ENCODE results near the gene BTNL9. TPM values are rescaled to one million over a fixed set of nuclear protein-coding genes. Genes with fewer than 3 reads are reported as not detected.

Gene BTNL9
- polyA plus RNA-seq, 1 of the 3 experiments (the other 2 are of a cell fraction), result not detected

DNA sequence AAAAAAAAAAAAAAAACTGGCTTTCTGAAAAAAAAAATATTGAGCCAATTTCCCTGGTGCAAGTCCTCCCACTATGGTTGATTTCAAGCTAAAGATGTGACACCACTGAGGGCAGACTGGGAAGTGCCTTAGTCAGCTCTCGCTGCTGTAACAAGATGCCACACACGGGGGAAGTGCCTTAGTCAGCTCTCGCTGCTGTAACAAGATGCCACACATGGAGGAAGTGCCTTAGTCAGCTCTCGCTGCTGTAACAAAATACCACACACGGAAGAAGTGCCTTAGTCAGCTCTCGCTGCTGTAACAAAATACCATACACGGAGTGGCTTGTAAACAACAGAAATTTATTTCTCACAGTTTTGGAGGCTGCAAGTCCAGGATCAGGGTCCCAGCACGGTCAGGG is 23.4 kb downstream of the BTNL9 start:
- ChIA-PET CTCF (no interaction called here), POLR2A (no interaction called here)
- H3K27ac ChIP-seq (ENCODE audit: low read depth in 2 of 2, low read length in 1 of 2), result no peak overlapping the region
- TF ChIP-seq TCF12 (IDR thresholded peaks at IDR 0.05) (no peak), MXI1 (IDR thresholded peaks at IDR 0.05; ENCODE audit: low read depth, low read length) (no peak), RXRA (IDR thresholded peaks at IDR 0.05; ENCODE audit: borderline replicate concordance, low read depth) (no peak), TAF1 (IDR thresholded peaks at IDR 0.05; ENCODE audit: borderline replicate concordance, low read depth, low read length) (no peak), ZBTB33 (IDR thresholded peaks at IDR 0.05; ENCODE audit: borderline replicate concordance, low read depth) (no peak), FOSL2 (IDR thresholded peaks at IDR 0.05; ENCODE audit: borderline replicate concordance, low read depth) (no peak), GATA2 (CRISPR knock-in tag; IDR thresholded peaks at IDR 0.05) (no peak), EP300 (IDR thresholded peaks at IDR 0.05; ENCODE audit: borderline replicate concordance in 1 of 2, low read depth in 1 of 2, low read length in 1 of 2) (no peak), POLR2AphosphoS5 (IDR thresholded peaks at IDR 0.05; ENCODE audit: low read depth, low read length) (no peak), SIN3A (IDR thresholded peaks at IDR 0.05; ENCODE audit: borderline replicate concordance, low read depth, low read length) (no peak), USF1 (IDR thresholded peaks at IDR 0.05; ENCODE audit: borderline replicate concordance, low read depth) (no peak), NFIC (IDR thresholded peaks at IDR 0.05; ENCODE audit: borderline replicate concordance) (no peak), SMC3 (IDR thresholded peaks at IDR 0.05; ENCODE audit: low read depth, low read length) (no peak), TEAD4 (IDR thresholded peaks at IDR 0.05; ENCODE audit: borderline replicate concordance, insufficient read depth) (no peak)
- H3K9me2 ChIP-seq, result no peaks in the 10 kb centered on the region
- 8% methylated on average over 8 of the region's 8 CpGs for WGBS (ENCODE audit: low lambda C conversion rate)
- no peaks in the 10 kb centered on the region for H3K9me3 ChIP-seq
- no peaks in the 10 kb centered on the region for H4K20me1 ChIP-seq (ENCODE audit: insufficient read depth)
- no peaks in the 10 kb centered on the region for H3K79me2 ChIP-seq (ENCODE audit: insufficient read depth)
- H3K27me3 ChIP-seq (ENCODE audit: insufficient read depth), result peaks cover 46% of the 10 kb centered on the region
- H2AFZ ChIP-seq (ENCODE audit: low read depth), result no peak overlapping the region
- no peak overlapping the region for H3K4me3 ChIP-seq (ENCODE audit: low read depth in 2 of 2, low read length in 1 of 2)
- H3K4me2 ChIP-seq, result no peak overlapping the region
- no peak overlapping the region for H3K9ac ChIP-seq
- H3F3A ChIP-seq (replicated peaks; ENCODE audit: insufficient read depth), result no peaks in the 10 kb centered on the region
- no peaks in the 10 kb centered on the region for H3K4me1 ChIP-seq (ENCODE audit: control insufficient read depth in 1 of 2, insufficient read depth in 2 of 2, low read depth in 1 of 2, low read length in 1 of 2)
- DNase-seq, result no peak
- no peaks in the 10 kb centered on the region for H3K36me3 ChIP-seq (replicated peaks in 1 of 2; ENCODE audit: control insufficient read depth in 1 of 2, insufficient read depth in 2 of 2, low read length in 1 of 2)

GRCh38 chr5:181064987-181065386 is 24.9 kb downstream of the BTNL9 start:
- H4K20me1 ChIP-seq (ENCODE audit: insufficient read depth), result no peaks in the 10 kb centered on the region
- no peak overlapping the region for H3K9ac ChIP-seq
- TF ChIP-seq MAX (IDR thresholded peaks at IDR 0.05; ENCODE audit: low read depth) (no peak), TCF12 (IDR thresholded peaks at IDR 0.05) (no peak)
- 0% methylated on average over 6 of the region's 7 CpGs for WGBS (ENCODE audit: low lambda C conversion rate)
- H3K27ac ChIP-seq (ENCODE audit: low read depth in 2 of 2, low read length in 1 of 2), result no peak overlapping the region
- peaks cover 31% of the 10 kb centered on the region; the same call in 1 of the 2 replicates for H3K27me3 ChIP-seq (ENCODE audit: insufficient read depth)
- H3K79me2 ChIP-seq (ENCODE audit: insufficient read depth), result no peaks in the 10 kb centered on the region
- no peak overlapping the region for H2AFZ ChIP-seq (ENCODE audit: low read depth)
- no peaks in the 10 kb centered on the region for H3F3A ChIP-seq (replicated peaks; ENCODE audit: insufficient read depth)
- POLR2A ChIA-PET, result no interaction called here
- H3K4me3 ChIP-seq (ENCODE audit: low read depth in 2 of 2, low read length in 1 of 2), result no peak overlapping the region
- no peak for DNase-seq
- H3K4me2 ChIP-seq, result no peak overlapping the region
- H3K9me2 ChIP-seq, result no peaks in the 10 kb centered on the region
- no peaks in the 10 kb centered on the region for H3K9me3 ChIP-seq
- H3K36me3 ChIP-seq (replicated peaks in 1 of 2; ENCODE audit: control insufficient read depth in 1 of 2, insufficient read depth in 2 of 2, low read length in 1 of 2), result no peaks in the 10 kb centered on the region
- H3K4me1 ChIP-seq (ENCODE audit: control insufficient read depth in 1 of 2, insufficient read depth in 2 of 2, low read depth in 1 of 2, low read length in 1 of 2), result no peaks in the 10 kb centered on the region; a peak in 1 of 4 replicates
- CTCF ChIA-PET, result interaction anchor here (1.5 kb wide), 1 partner anchor 280 kb away, joined by 3 read pairs; no protein-coding TSS in a partner anchor

Data from SK-N-SH (cell line).